ENCODE data around the gene ZNF236.
"Not testable (repeated sequence)": the region's sequence is repeated elsewhere in the genome, so short reads cannot be mapped to it uniquely, and the experiment has no call there.

- TF ChIP-seq CTCF (IDR thresholded peaks at IDR 0.05); ZFX (IDR thresholded peaks at IDR 0.05; ENCODE audit: borderline replicate concordance): not testable (repeated sequence)
These were observed 143.3 kb downstream of the ZNF236 start for GRCh38 chr18:76965555-76966151.

Measured in 22Rv1 (cell line).